SK-N-SH treated with all-trans-retinoic acid at 6 μM for 48 hours (cell line): ENCODE measurements around the gene RDX.
"Not testable (repeated sequence)": the region's sequence is repeated elsewhere in the genome, so short reads cannot be mapped to it uniquely, and the experiment has no call there.

Experiments
- ATAC-seq: fragments of 200-7000 bp; cut with Tn5 transposase; 3 replicates; pipeline ENCODE4 v1.9.1; 2020; ENCODE audit warnings: mild to moderate bottlenecking, moderate library complexity
- ARNTL ChIP-seq: fragments of 450-650 bp; formaldehyde crosslinking; IDR thresholded peaks from 2 replicates; pipeline ENCODE4 v1.5.0; 2020; ENCODE audit warnings: low read depth, mild to moderate bottlenecking, moderate library complexity, borderline replicate concordance
- BACH2 ChIP-seq: fragments of 250-450 bp; sonication (Bioruptor Pico); IDR thresholded peaks from 2 replicates; pipeline ENCODE4 v1.9.0; 2021; ENCODE audit warnings: mild to moderate bottlenecking, borderline replicate concordance
- GLIS3 ChIP-seq: fragments of 250-450 bp; sonication (Bioruptor Pico); IDR thresholded peaks from 2 replicates; pipeline ENCODE4 v1.5.0; 2020; ENCODE audit warnings: mild to moderate bottlenecking, moderate library complexity
- ISL1 ChIP-seq: fragments of 250-450 bp; sonication (Bioruptor Pico); IDR thresholded peaks from 2 replicates; pipeline ENCODE4 v2.1.2; 2022; ENCODE audit warnings: mild to moderate bottlenecking, moderate library complexity
- OSR1 ChIP-seq: fragments of 250-450 bp; sonication (Bioruptor Pico); IDR thresholded peaks from 2 replicates; pipeline ENCODE4 v1.8.0; 2022; ENCODE audit warnings: moderate library complexity, mild to moderate bottlenecking, inconsistent platforms
- PPARA ChIP-seq: fragments of 250-450 bp; sonication (Bioruptor Pico); IDR thresholded peaks from 2 replicates; pipeline ENCODE4 v1.5.0; 2020; ENCODE audit warnings: mild to moderate bottlenecking, borderline replicate concordance
- TCF4 ChIP-seq: fragments of 250-450 bp; sonication (Bioruptor Pico); IDR thresholded peaks from 2 replicates; pipeline ENCODE4 v1.8.0; 2021; ENCODE audit warnings: mild to moderate bottlenecking, moderate library complexity, borderline replicate concordance
- TOX ChIP-seq: fragments of 250-450 bp; sonication (Bioruptor Pico); IDR thresholded peaks from 2 replicates; pipeline ENCODE4 v1.8.0; 2021; ENCODE audit warnings: mild to moderate bottlenecking, moderate library complexity, borderline replicate concordance
- ZC3H10 ChIP-seq: fragments of 250-450 bp; sonication (Bioruptor Pico); IDR thresholded peaks from 2 replicates; pipeline ENCODE4 v1.5.1; 2021; ENCODE audit warnings: mild to moderate bottlenecking, moderate library complexity
- ZFP3 ChIP-seq: fragments of 250-450 bp; sonication (Bioruptor Pico); IDR thresholded peaks from 2 replicates; pipeline ENCODE4 v1.5.0; 2020; ENCODE audit warnings: mild to moderate bottlenecking, moderate library complexity
- ZFP30 ChIP-seq: fragments of 450-650 bp; formaldehyde crosslinking; IDR thresholded peaks from 2 replicates; pipeline ENCODE4 v1.5.0; 2022; ENCODE audit warnings: mild to moderate bottlenecking, moderate library complexity
- ZNF565 ChIP-seq: fragments of 450-650 bp; formaldehyde crosslinking; conservative IDR thresholded peaks from 2 replicates; pipeline ENCODE4 v1.5.0; 2020; ENCODE audit warnings: low read depth, mild to moderate bottlenecking, moderate library complexity
- ZNF70 ChIP-seq: fragments of 450-650 bp; formaldehyde crosslinking; IDR thresholded peaks from 2 replicates; pipeline ENCODE4 v1.5.0; 2020; ENCODE audit warnings: mild to moderate bottlenecking, moderate library complexity
- ZNF8 ChIP-seq: fragments of 450-650 bp; formaldehyde crosslinking; IDR thresholded peaks from 2 replicates; pipeline ENCODE4 v1.5.0; 2020; ENCODE audit warnings: mild to moderate bottlenecking, moderate library complexity
- TF ChIP-seq, protein P1 (sequence below): fragments of 250-450 bp; sonication (Bioruptor Pico); IDR thresholded peaks from 2 replicates; pipeline ENCODE4 v1.5.1; 2021; ENCODE audit warnings: mild to moderate bottlenecking, moderate library complexity
- TF ChIP-seq, protein P2 (sequence below): fragments of 250-450 bp; sonication (Bioruptor Pico); IDR thresholded peaks from 2 replicates; pipeline ENCODE4 v1.8.0; 2020; ENCODE audit warnings: mild to moderate bottlenecking, moderate library complexity, borderline replicate concordance
- TF ChIP-seq, protein P3 (sequence below): fragments of 250-450 bp; sonication (Bioruptor Pico); IDR thresholded peaks from 2 replicates; pipeline ENCODE4 v1.8.0; 2021; ENCODE audit warnings: low read depth, mild to moderate bottlenecking, moderate library complexity, borderline replicate concordance
- TF ChIP-seq, protein P4 (sequence below): fragments of 250-450 bp; sonication (Bioruptor Pico); IDR thresholded peaks from 2 replicates; pipeline ENCODE4 v1.5.1; 2020; ENCODE audit warnings: low read depth, mild to moderate bottlenecking, moderate library complexity

Gene RDX

DNA sequence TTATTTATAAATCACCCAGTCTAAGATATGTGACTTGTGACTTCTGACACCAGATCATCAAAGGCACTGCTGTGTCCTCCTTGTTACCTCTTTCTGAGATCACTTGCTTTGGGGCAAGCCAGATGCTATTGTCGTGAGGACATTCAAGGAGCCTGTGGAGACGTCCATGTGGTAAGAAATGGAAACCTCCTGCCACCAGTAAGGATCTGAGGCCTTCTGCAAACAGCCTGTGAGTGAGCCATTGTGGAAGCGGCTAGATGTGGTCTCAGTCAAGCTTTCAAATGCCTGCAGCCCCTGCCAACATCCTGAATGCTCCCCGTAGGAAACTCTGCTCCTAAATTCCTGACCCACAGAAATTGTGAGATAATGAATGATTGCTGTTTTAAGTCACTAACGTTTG lies 11.7 kb upstream of the RDX start:
- no peak for ATAC-seq
- no peak for TF ChIP-seq ZNF8 (CRISPR knock-in tag)
- TF ChIP-seq ZC3H10: no peak
- no peak for TF ChIP-seq ZNF70 (CRISPR knock-in tag)
- TF ChIP-seq OSR1: no peak
- no peak for TF ChIP-seq TOX (CRISPR knock-in tag)
- TF ChIP-seq, protein P1, sequence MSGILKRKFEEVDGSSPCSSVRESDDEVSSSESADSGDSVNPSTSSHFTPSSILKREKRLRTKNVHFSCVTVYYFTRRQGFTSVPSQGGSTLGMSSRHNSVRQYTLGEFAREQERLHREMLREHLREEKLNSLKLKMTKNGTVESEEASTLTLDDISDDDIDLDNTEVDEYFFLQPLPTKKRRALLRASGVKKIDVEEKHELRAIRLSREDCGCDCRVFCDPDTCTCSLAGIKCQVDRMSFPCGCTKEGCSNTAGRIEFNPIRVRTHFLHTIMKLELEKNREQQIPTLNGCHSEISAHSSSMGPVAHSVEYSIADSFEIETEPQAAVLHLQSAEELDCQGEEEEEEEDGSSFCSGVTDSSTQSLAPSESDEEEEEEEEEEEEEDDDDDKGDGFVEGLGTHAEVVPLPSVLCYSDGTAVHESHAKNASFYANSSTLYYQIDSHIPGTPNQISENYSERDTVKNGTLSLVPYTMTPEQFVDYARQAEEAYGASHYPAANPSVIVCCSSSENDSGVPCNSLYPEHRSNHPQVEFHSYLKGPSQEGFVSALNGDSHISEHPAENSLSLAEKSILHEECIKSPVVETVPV (CRISPR knock-in tag): no peak
- TF ChIP-seq ARNTL (CRISPR knock-in tag): no peak
- TF ChIP-seq, protein P2, sequence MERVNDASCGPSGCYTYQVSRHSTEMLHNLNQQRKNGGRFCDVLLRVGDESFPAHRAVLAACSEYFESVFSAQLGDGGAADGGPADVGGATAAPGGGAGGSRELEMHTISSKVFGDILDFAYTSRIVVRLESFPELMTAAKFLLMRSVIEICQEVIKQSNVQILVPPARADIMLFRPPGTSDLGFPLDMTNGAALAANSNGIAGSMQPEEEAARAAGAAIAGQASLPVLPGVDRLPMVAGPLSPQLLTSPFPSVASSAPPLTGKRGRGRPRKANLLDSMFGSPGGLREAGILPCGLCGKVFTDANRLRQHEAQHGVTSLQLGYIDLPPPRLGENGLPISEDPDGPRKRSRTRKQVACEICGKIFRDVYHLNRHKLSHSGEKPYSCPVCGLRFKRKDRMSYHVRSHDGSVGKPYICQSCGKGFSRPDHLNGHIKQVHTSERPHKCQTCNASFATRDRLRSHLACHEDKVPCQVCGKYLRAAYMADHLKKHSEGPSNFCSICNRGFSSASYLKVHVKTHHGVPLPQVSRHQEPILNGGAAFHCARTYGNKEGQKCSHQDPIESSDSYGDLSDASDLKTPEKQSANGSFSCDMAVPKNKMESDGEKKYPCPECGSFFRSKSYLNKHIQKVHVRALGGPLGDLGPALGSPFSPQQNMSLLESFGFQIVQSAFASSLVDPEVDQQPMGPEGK (CRISPR knock-in tag): no peak
- no peak for TF ChIP-seq PPARA (CRISPR knock-in tag)
- TF ChIP-seq GLIS3 (CRISPR knock-in tag): no peak
- TF ChIP-seq TCF4: no peak
- TF ChIP-seq ISL1 (CRISPR knock-in tag): no peak
- TF ChIP-seq ZFP30 (CRISPR knock-in tag): no peak
- TF ChIP-seq BACH2 (CRISPR knock-in tag): no peak
- TF ChIP-seq ZNF565 (CRISPR knock-in tag): no peak
- no peak for TF ChIP-seq ZFP3 (CRISPR knock-in tag)
- TF ChIP-seq, protein P3, sequence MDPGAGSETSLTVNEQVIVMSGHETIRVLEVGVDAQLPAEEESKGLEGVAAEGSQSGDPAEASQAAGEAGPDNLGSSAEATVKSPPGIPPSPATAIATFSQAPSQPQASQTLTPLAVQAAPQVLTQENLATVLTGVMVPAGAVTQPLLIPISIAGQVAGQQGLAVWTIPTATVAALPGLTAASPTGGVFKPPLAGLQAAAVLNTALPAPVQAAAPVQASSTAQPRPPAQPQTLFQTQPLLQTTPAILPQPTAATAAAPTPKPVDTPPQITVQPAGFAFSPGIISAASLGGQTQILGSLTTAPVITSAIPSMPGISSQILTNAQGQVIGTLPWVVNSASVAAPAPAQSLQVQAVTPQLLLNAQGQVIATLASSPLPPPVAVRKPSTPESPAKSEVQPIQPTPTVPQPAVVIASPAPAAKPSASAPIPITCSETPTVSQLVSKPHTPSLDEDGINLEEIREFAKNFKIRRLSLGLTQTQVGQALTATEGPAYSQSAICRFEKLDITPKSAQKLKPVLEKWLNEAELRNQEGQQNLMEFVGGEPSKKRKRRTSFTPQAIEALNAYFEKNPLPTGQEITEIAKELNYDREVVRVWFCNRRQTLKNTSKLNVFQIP: no peak

DNA sequence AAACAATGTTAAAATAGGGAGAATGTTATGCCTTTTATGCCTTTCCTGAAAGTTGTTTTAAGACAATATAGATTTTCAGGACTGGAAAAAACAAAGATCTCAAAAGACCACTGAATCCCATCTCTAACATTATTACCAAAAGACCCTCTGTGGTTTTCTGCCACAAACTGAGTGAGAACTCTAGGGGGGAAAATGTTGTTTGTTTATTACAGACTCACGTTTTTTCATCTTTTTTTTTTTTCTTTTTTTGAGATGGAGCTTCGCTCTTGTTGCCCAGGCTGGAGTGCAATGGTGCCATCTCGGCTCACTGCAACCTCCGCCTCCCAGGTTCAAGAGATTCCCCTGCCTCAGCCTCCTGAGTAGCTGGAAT lies 9.6 kb upstream of the RDX start:
- not testable (repeated sequence) for ATAC-seq

DNA sequence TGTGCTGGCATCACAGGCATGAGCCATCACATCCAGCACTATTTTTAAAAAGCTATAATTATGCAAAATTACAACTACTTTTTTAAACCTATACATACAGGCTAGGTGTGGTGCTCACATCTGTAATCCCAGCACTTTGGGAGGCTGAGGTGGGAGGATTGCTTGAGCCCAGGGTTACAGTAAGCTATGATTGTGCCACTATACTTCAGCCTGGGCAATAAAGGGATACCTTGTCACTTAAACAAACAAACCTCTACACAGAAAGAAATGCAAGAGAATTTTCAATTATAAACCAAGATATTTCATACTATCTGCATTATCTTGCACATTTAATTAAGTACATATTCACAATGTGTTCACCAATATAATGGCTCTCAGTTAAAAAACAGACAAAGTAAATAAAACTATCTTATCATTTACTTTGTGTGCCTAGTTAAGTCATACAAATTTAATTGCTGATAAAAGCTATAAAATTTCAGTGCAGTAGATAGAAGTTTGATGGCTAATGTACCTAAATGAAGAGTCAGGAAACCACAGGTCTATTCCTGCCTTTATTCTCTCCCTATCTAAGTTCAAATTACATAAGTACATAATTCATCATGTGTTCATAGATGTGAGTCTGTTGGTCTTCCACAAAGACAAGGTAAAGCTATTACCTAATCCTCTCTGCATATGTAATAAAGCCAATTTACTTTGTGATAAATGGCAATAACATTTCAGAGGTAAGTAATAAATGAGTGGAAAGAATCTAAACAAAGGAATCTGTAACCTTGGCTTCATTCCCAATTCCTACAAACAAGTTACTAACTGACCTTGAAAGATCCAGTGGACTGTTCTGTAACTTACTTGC lies 9.0 kb upstream of the RDX start:
- peak; percentile 74 for ATAC-seq
- TF ChIP-seq ISL1 (CRISPR knock-in tag) (peak; percentile 99), ZC3H10 (0 out of 2 replicates have a peak, but pooled peaks have one; percentile 31), GLIS3 (CRISPR knock-in tag) (no peak), PPARA (CRISPR knock-in tag) (no peak), ZFP3 (CRISPR knock-in tag) (peak; percentile 82), TCF4 (peak; percentile 95)
- TF ChIP-seq, protein P2 (CRISPR knock-in tag): peak; percentile 80
- TF ChIP-seq, protein P3: no peak
- TF ChIP-seq, protein P4, sequence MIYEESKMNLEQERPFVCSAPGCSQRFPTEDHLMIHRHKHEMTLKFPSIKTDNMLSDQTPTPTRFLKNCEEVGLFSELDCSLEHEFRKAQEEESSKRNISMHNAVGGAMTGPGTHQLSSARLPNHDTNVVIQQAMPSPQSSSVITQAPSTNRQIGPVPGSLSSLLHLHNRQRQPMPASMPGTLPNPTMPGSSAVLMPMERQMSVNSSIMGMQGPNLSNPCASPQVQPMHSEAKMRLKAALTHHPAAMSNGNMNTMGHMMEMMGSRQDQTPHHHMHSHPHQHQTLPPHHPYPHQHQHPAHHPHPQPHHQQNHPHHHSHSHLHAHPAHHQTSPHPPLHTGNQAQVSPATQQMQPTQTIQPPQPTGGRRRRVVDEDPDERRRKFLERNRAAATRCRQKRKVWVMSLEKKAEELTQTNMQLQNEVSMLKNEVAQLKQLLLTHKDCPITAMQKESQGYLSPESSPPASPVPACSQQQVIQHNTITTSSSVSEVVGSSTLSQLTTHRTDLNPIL (CRISPR knock-in tag): peak; percentile 77; the same call in 1 of the 2 replicates
- TF ChIP-seq, protein P1 (CRISPR knock-in tag): peak; percentile 48; the same call in 1 of the 2 replicates
